ENCODE measurements around the gene TCF3.

Gene TCF3

DNA sequence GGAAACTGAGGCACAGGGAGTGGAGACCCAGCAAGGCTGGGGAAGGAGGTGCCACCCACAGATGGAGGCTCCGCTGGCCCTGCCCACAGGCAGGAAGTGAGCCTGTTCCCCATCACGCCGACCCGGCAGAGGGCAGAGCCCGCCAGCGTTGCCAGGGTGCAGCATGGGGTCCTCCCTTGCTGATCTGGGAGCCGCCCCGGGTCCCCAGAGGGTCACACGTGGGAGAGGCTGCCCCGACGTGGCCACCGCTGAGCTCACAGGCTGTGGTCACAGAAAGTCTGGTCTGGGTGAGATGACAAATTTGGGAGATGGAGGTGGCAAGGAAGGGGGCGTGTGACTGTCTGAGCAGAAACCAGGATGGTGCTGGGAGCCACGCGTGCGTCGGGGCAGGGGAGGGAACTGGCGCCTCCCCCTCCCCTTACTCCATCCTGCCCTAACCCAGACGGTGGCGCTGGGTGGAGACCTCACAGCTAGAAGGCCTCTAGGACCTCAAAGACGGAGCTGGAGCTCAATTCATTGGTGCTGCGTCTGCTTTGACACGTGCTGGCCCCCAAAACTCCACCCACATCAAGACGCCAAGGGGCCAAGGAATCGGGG lies 92.0 kb downstream of the TCF3 start:
- no peak for DNase-seq (ENCODE audit: low read depth)
